ENCODE results near the gene GALNT16.

GALNT16 gene

GRCh38 chr14:69360438-69361108 lies 100.6 kb downstream of the GALNT16 start:
- Histone ChIP-seq H3K9ac (ENCODE audit: low read length) (no peak overlapping the region), H4K20me1 (ENCODE audit: insufficient read depth, low read length) (no peaks in the 10 kb centered on the region), H3K36me3 (replicated peaks; ENCODE audit: insufficient read depth, low read length) (no peaks in the 10 kb centered on the region), H3K4me1 (ENCODE audit: low read length) (no peaks in the 10 kb centered on the region), H3K9me2 (replicated peaks; ENCODE audit: insufficient read depth, low read length) (no peaks in the 10 kb centered on the region), H3K9me3 (replicated peaks; ENCODE audit: insufficient read depth, low read length) (no peaks in the 10 kb centered on the region), H3K79me2 (ENCODE audit: low read length) (no peaks in the 10 kb centered on the region), H3K4me2 (ENCODE audit: low read depth, low read length) (no peak overlapping the region), H2AFZ (ENCODE audit: low read length) (no peak overlapping the region), H3F3A (ENCODE audit: insufficient read depth, low read length) (no peaks in the 10 kb centered on the region), H3K27ac (ENCODE audit: low read length) (no peak overlapping the region), H3K27me3 (replicated peaks; ENCODE audit: insufficient read depth, low read length) (no peaks in the 10 kb centered on the region), H3K4me3 (ENCODE audit: low read length) (no peak overlapping the region)
- TF ChIP-seq EZH2phosphoT487 (IDR thresholded peaks at IDR 0.05; ENCODE audit: low read length), result no peak
- DNase-seq, result no peak

GRCh38 chr14:69363055-69363454 lies 103.1 kb downstream of the GALNT16 start:
- Histone ChIP-seq H3K27me3 (replicated peaks; ENCODE audit: insufficient read depth, low read length) (no peaks in the 10 kb centered on the region), H4K20me1 (ENCODE audit: insufficient read depth, low read length) (no peaks in the 10 kb centered on the region), H3K4me2 (ENCODE audit: low read depth, low read length) (no peak overlapping the region), H3K36me3 (replicated peaks; ENCODE audit: insufficient read depth, low read length) (no peaks in the 10 kb centered on the region), H3F3A (ENCODE audit: insufficient read depth, low read length) (no peaks in the 10 kb centered on the region), H3K79me2 (ENCODE audit: low read length) (no peaks in the 10 kb centered on the region), H3K4me3 (ENCODE audit: low read length) (no peak overlapping the region), H2AFZ (ENCODE audit: low read length) (no peak overlapping the region), H3K9me3 (replicated peaks; ENCODE audit: insufficient read depth, low read length) (no peaks in the 10 kb centered on the region), H3K27ac (ENCODE audit: low read length) (no peak overlapping the region), H3K9me2 (replicated peaks; ENCODE audit: insufficient read depth, low read length) (no peaks in the 10 kb centered on the region), H3K4me1 (ENCODE audit: low read length) (no peaks in the 10 kb centered on the region), H3K9ac (ENCODE audit: low read length) (no peak overlapping the region)
- no peak for TF ChIP-seq EZH2phosphoT487 (IDR thresholded peaks at IDR 0.05; ENCODE audit: low read length)
- TF ChIP-seq EZH2 (optimal IDR thresholded peaks at IDR 0.05; ENCODE audit: low read depth, low read length), result no peak
- no peak for TF ChIP-seq CTCF (IDR thresholded peaks at IDR 0.05; ENCODE audit: low read length)
- DNase-seq, result no peak

DNA sequence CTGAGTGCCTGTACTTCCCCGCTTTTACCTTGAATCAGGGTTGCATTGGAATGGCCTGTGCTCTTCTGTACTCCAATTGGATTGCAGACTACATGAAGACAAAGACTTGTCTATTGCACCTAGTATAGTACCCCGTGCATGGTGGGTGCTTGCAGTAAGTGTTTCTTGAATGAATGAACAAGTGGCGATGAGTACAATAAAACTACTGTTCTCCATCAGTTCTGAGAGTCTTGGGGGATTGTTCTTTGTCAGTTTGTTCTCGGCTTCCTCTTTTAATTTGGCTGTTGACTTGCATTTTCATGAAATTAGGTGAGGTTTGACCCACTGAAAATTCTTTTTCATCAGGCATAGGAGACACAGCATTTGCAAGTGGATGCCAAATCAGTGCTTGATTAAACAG lies 104.0 kb downstream of the GALNT16 start:
- no peaks in the 10 kb centered on the region for H4K20me1 ChIP-seq (ENCODE audit: insufficient read depth, low read length)
- no peak overlapping the region for H3K9ac ChIP-seq (ENCODE audit: low read length)
- H3F3A ChIP-seq (ENCODE audit: insufficient read depth, low read length), result no peaks in the 10 kb centered on the region
- H3K9me2 ChIP-seq (replicated peaks; ENCODE audit: insufficient read depth, low read length), result no peaks in the 10 kb centered on the region
- no peak for DNase-seq
- no peak overlapping the region for H3K27ac ChIP-seq (ENCODE audit: low read length)
- H3K27me3 ChIP-seq (replicated peaks; ENCODE audit: insufficient read depth, low read length), result no peaks in the 10 kb centered on the region
- no peak overlapping the region for H2AFZ ChIP-seq (ENCODE audit: low read length)
- H3K79me2 ChIP-seq (ENCODE audit: low read length), result no peaks in the 10 kb centered on the region
- H3K4me1 ChIP-seq (ENCODE audit: low read length), result no peaks in the 10 kb centered on the region
- no peak overlapping the region for H3K4me2 ChIP-seq (ENCODE audit: low read depth, low read length)
- no peaks in the 10 kb centered on the region for H3K9me3 ChIP-seq (replicated peaks; ENCODE audit: insufficient read depth, low read length)
- TF ChIP-seq CTCF (IDR thresholded peaks at IDR 0.05; ENCODE audit: low read length) (no peak), EZH2phosphoT487 (IDR thresholded peaks at IDR 0.05; ENCODE audit: low read length) (no peak), EZH2 (optimal IDR thresholded peaks at IDR 0.05; ENCODE audit: low read depth, low read length) (no peak)
- H3K36me3 ChIP-seq (replicated peaks; ENCODE audit: insufficient read depth, low read length), result no peaks in the 10 kb centered on the region
- no peak overlapping the region for H3K4me3 ChIP-seq (ENCODE audit: low read length)

DNA sequence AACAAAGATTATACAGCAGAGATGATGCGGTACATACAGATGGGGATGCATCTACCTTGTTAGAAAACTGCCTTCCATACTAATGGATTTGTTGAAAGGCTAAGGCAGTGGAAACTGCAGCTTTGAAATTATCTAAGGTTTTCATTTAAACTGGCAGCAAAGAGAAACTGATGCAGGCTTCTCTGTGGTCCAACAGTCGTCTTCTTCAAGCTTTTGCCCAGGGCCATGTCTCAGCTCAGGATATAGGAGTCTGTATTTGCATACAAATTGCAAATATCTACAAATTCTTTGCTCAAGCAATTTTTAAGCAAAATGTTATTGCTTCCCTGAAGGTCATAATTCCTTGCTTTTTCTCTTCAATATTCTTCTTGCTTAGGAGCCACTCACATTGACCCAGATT lies 104.4 kb downstream of the GALNT16 start:
- no peak for TF ChIP-seq EZH2 (optimal IDR thresholded peaks at IDR 0.05; ENCODE audit: low read depth, low read length)
- TF ChIP-seq EZH2phosphoT487 (IDR thresholded peaks at IDR 0.05; ENCODE audit: low read length), result no peak
- no peak for TF ChIP-seq CTCF (IDR thresholded peaks at IDR 0.05; ENCODE audit: low read length)
- Histone ChIP-seq H3K9ac (ENCODE audit: low read length) (no peak overlapping the region), H3K36me3 (replicated peaks; ENCODE audit: insufficient read depth, low read length) (no peaks in the 10 kb centered on the region), H3K27me3 (replicated peaks; ENCODE audit: insufficient read depth, low read length) (no peaks in the 10 kb centered on the region), H3K27ac (ENCODE audit: low read length) (no peak overlapping the region), H3K4me1 (ENCODE audit: low read length) (no peaks in the 10 kb centered on the region), H3K9me2 (replicated peaks; ENCODE audit: insufficient read depth, low read length) (no peaks in the 10 kb centered on the region), H3F3A (ENCODE audit: insufficient read depth, low read length) (no peaks in the 10 kb centered on the region), H4K20me1 (ENCODE audit: insufficient read depth, low read length) (no peaks in the 10 kb centered on the region), H3K4me3 (ENCODE audit: low read length) (no peak overlapping the region), H3K9me3 (replicated peaks; ENCODE audit: insufficient read depth, low read length) (no peaks in the 10 kb centered on the region), H3K79me2 (ENCODE audit: low read length) (no peaks in the 10 kb centered on the region), H3K4me2 (ENCODE audit: low read depth, low read length) (no peak overlapping the region), H2AFZ (ENCODE audit: low read length) (no peak overlapping the region)
- no peak for DNase-seq

Data from MM.1S (cell line).